PC-9 (cell line): ENCODE results near the gene SBF2. TPM values are rescaled to one million over a fixed set of nuclear protein-coding genes. Genes with fewer than 3 reads are reported as not detected.
A peak's percentile ranks its signal among the peaks of the same experiment; 100 is the strongest.

Source experiments
- BruUV-seq: library from RNA; stranded (reverse); fragments of 400-500 nt; replicated peaks from 2 replicates; lab custom pipeline; 2021; lab: Mats Ljungman, UMichigan
- CTCF ChIA-PET: fragments of 300-600 bp; sonication (Branson Sonifier 250); formaldehyde crosslinking; loops from one replicate; lab custom pipeline; 2022; ENCODE audit warnings: antibody characterized with exemption; lab: Charles Lee
- POLR2A ChIA-PET: fragments of 300-600 bp; sonication (Branson Sonifier 250); formaldehyde crosslinking; loops from one replicate; lab custom pipeline; 2022; ENCODE audit warnings: antibody characterized with exemption; ENCODE audit not compliant: unreplicated experiment; lab: Charles Lee
- DNase-seq, 2 experiments: peaks; one replicate each; pipeline versions ENCODE4 v3.0.0 to v3.0.0-alpha.2; 2015 to 2022; ENCODE audit warnings: mixed read lengths in 1 of 2
- H2AFZ ChIP-seq: fragments of 200-600 bp; sonication (generic); 2 replicates; pipeline ENCODE4 v1.8.1; 2017; ENCODE audit warnings: antibody characterized with exemption
- H3F3A ChIP-seq: fragments of 200-600 bp; sonication (generic); 2 replicates; pipeline ENCODE4 v1.8.1; 2017; ENCODE audit warnings: antibody characterized with exemption, mild to moderate bottlenecking, low read depth; ENCODE audit not compliant: insufficient read depth
- H3K27ac ChIP-seq: fragments of 200-600 bp; sonication (generic); 2 replicates; pipeline ENCODE4 v1.6.1; 2016; ENCODE audit warnings: mixed run types
- H3K27me3 ChIP-seq: fragments of 200-600 bp; sonication (generic); 2 replicates; pipeline ENCODE4 v1.6.1; 2016; ENCODE audit warnings: low read depth, mixed run types; ENCODE audit not compliant: insufficient read depth
- H3K36me3 ChIP-seq: fragments of 200-600 bp; sonication (generic); 2 replicates; pipeline ENCODE4 v1.6.1; 2016; ENCODE audit warnings: low read depth, mixed run types
- H3K4me1 ChIP-seq: fragments of 200-600 bp; sonication (generic); replicated peaks from 2 replicates; pipeline ENCODE4 v1.6.1; 2016; ENCODE audit warnings: mixed run types; ENCODE audit not compliant: insufficient read depth
- H3K4me2 ChIP-seq: fragments of 200-600 bp; sonication (generic); 2 replicates; pipeline ENCODE4 v1.6.1; 2017; ENCODE audit warnings: mixed run types
- H3K4me3 ChIP-seq: fragments of 200-600 bp; sonication (generic); 2 replicates; pipeline ENCODE4 v1.6.1; 2016; ENCODE audit warnings: mixed run types
- H3K79me2 ChIP-seq: fragments of 200-600 bp; sonication (generic); 2 replicates; pipeline ENCODE4 v1.6.1; 2017; ENCODE audit warnings: low read depth, mixed run types
- H3K9me2 ChIP-seq: fragments of 200-600 bp; sonication (generic); 2 replicates; pipeline ENCODE4 v1.8.1; 2017; ENCODE audit warnings: mild to moderate bottlenecking; ENCODE audit not compliant: insufficient read depth
- H3K9me3 ChIP-seq: fragments of 200-600 bp; sonication (generic); 2 replicates; pipeline ENCODE4 v1.8.1; 2016; ENCODE audit warnings: low read depth; ENCODE audit not compliant: insufficient read depth
- H4K20me1 ChIP-seq: fragments of 200-600 bp; sonication (generic); 2 replicates; pipeline ENCODE4 v1.8.1; 2017; ENCODE audit not compliant: insufficient read depth
- EZH2 ChIP-seq: fragments of 200-600 bp; sonication (generic); IDR thresholded peaks from 2 replicates; pipeline ENCODE4 v1.8.0; 2017; ENCODE audit warnings: antibody characterized with exemption, low read depth
- intact Hi-C: fragments of 100-400 bp; cut with micrococcal nuclease; formaldehyde crosslinking; loops from one replicate; pipeline ENCODE4 v1.10.0; 2022; ENCODE audit not compliant: unreplicated experiment
- total RNA-seq: library from RNA; stranded (reverse); gene quantifications from 2 replicates; pipeline ENCODE4 v1.2.3, GENCODE V29; 2021
- TF ChIP-seq, protein P1 (sequence below): fragments of 200-600 bp; sonication (generic); conservative IDR thresholded peaks from 2 replicates; pipeline ENCODE4 v1.6.1; 2017; ENCODE audit warnings: mixed run types, antibody characterized with exemption, mild to moderate bottlenecking, moderate library complexity

Gene SBF2
- total RNA-seq, 1 experiment from 2014 or later, result 18.6 TPM

GRCh38 chr11:9896902-9897301 is 397.1 kb downstream of the SBF2 start:
- POLR2A ChIA-PET, result no interaction called here
- H3K36me3 ChIP-seq, result no peaks in the 10 kb centered on the region
- H3K9me2 ChIP-seq, result no peaks in the 10 kb centered on the region
- no peak overlapping the region for H2AFZ ChIP-seq
- no peaks in the 10 kb centered on the region for H3K79me2 ChIP-seq
- no TSS peak for BruUV-seq
- intact Hi-C loops, result no loop called here
- no peaks in the 10 kb centered on the region for H3F3A ChIP-seq
- H3K27ac ChIP-seq, result no peak overlapping the region
- CTCF ChIA-PET, result no interaction called here
- H3K4me3 ChIP-seq, result no peak overlapping the region
- no peak overlapping the region for H3K4me2 ChIP-seq
- no peaks in the 10 kb centered on the region for H3K27me3 ChIP-seq
- TF ChIP-seq EZH2, result no peak
- TF ChIP-seq, protein P1, sequence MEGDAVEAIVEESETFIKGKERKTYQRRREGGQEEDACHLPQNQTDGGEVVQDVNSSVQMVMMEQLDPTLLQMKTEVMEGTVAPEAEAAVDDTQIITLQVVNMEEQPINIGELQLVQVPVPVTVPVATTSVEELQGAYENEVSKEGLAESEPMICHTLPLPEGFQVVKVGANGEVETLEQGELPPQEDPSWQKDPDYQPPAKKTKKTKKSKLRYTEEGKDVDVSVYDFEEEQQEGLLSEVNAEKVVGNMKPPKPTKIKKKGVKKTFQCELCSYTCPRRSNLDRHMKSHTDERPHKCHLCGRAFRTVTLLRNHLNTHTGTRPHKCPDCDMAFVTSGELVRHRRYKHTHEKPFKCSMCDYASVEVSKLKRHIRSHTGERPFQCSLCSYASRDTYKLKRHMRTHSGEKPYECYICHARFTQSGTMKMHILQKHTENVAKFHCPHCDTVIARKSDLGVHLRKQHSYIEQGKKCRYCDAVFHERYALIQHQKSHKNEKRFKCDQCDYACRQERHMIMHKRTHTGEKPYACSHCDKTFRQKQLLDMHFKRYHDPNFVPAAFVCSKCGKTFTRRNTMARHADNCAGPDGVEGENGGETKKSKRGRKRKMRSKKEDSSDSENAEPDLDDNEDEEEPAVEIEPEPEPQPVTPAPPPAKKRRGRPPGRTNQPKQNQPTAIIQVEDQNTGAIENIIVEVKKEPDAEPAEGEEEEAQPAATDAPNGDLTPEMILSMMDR, result no peak
- no peaks in the 10 kb centered on the region for H4K20me1 ChIP-seq
- peak in 1 of 2 experiments; percentile 51 for DNase-seq
- no peaks in the 10 kb centered on the region for H3K9me3 ChIP-seq
- peaks cover 7% of the 10 kb centered on the region; the same call in 1 of the 2 replicates for H3K4me1 ChIP-seq

- H3K4me2 ChIP-seq, result no peak overlapping the region
- H3K36me3 ChIP-seq, result no peaks in the 10 kb centered on the region
- TF ChIP-seq, protein P1, result no peak
- TF ChIP-seq EZH2, result no peak
- H3K27me3 ChIP-seq, result no peaks in the 10 kb centered on the region
- no peaks in the 10 kb centered on the region for H3F3A ChIP-seq
- peaks cover 6% of the 10 kb centered on the region; the same call in 1 of the 2 replicates for H3K4me1 ChIP-seq
- no peaks in the 10 kb centered on the region for H3K9me3 ChIP-seq
- no peak for DNase-seq
- H2AFZ ChIP-seq, result no peak overlapping the region
- H3K9me2 ChIP-seq, result no peaks in the 10 kb centered on the region
- H3K79me2 ChIP-seq, result no peaks in the 10 kb centered on the region
- intact Hi-C loops, result no loop called here
- no peak overlapping the region for H3K4me3 ChIP-seq
- no TSS peak for BruUV-seq
- ChIA-PET POLR2A (no interaction called here), CTCF (no interaction called here)
- H3K27ac ChIP-seq, result no peak overlapping the region
- no peaks in the 10 kb centered on the region for H4K20me1 ChIP-seq
These were observed 399.0 kb downstream of the SBF2 start for GRCh38 chr11:9895006-9895405.

DNA sequence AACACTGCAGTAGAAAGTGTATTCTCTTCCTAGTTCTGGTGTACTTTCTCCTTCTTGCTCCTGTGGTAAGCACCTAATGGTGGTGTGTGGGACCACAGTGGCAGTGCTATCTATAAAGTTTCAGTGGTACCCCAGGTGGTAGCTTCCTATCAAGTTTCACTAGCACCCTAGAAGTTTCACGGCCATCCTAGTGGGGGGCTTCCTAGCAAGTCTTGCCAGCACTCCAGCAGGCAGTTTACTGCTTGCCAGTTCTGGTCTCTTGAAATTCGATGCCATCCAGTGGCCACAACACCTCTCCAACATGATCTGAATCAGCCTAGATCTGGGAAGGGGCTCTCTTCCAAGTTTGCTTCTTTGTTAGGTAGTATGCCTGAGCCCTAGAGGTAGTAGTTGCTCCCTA is 400.5 kb downstream of the SBF2 start:
- Histone ChIP-seq H2AFZ (no peak overlapping the region), H3K9me2 (no peaks in the 10 kb centered on the region), H3K27me3 (no peaks in the 10 kb centered on the region), H3K4me3 (no peak overlapping the region), H3K4me2 (no peak overlapping the region), H3K27ac (no peak overlapping the region), H3K4me1 (no peaks in the 10 kb centered on the region), H3K9me3 (no peaks in the 10 kb centered on the region), H3K36me3 (no peaks in the 10 kb centered on the region), H3K79me2 (no peaks in the 10 kb centered on the region), H3F3A (no peaks in the 10 kb centered on the region), H4K20me1 (no peaks in the 10 kb centered on the region)
- no TSS peak for BruUV-seq
- DNase-seq, result no peak
- TF ChIP-seq, protein P1, result no peak
- no peak for TF ChIP-seq EZH2
- intact Hi-C loops, result no loop called here
- CTCF ChIA-PET, result no interaction called here
- POLR2A ChIA-PET, result no interaction called here
